Mucosa of descending colon (tissue), 3 donors: ENCODE results near the gene ASB2. TPM values are rescaled to one million over a fixed set of nuclear protein-coding genes. Genes with fewer than 3 reads are reported as not detected.

ENCODE experiments used
- ATAC-seq: fragments of 200-7000 bp; cut with Tn5 transposase; one replicate; pipeline ENCODE4 v1.9.1; 2020; ENCODE audit warnings: mild to moderate bottlenecking, moderate library complexity
- DNase-seq, 3 donors: peaks; one replicate each; pipeline ENCODE4 v3.0.0-alpha.2; 2020
- H3K36me3 ChIP-seq: fragments of 200-600 bp; one replicate; pipeline ENCODE4 v1.8.0; 2021; ENCODE audit warnings: low read depth, mild to moderate bottlenecking
- H3K4me1 ChIP-seq: fragments of 200-600 bp; one replicate; pipeline ENCODE4 v1.8.0; 2021; ENCODE audit warnings: low read depth, mild to moderate bottlenecking
- H3K4me3 ChIP-seq: fragments of 200-600 bp; one replicate; pipeline ENCODE4 v1.8.0; 2021; ENCODE audit warnings: mild to moderate bottlenecking
- H3K9me3 ChIP-seq: fragments of 200-600 bp; one replicate; pipeline ENCODE4 v1.8.0; 2021; ENCODE audit warnings: mild to moderate bottlenecking
- intact Hi-C, 2 donors: fragments of 100-400 bp; cut with DNase I in 1 of 2; cut with micrococcal nuclease in 1 of 2; formaldehyde crosslinking; loops; one replicate each; pipeline versions ENCODE4 v1.11.0 to v1.11.1; 2022; cut with DNase I, micrococcal nuclease
- total RNA-seq, 3 donors: library from RNA; stranded (reverse); fragmentation: NEBNext Ultra II Directional in 2 of 3; extraction: Animal tissue kit (Norgen Biotek cat#: 25700) in 2 of 3; gene quantifications; one replicate each; pipeline versions ENCODE4 v1.2.1 to v1.2.4, GENCODE V29; 2021 to 2023
- TF ChIP-seq, protein P1 (sequence below): fragments of 200-600 bp; IDR thresholded peaks from one replicate; pipeline ENCODE4 v1.8.0; 2022; ENCODE audit warnings: antibody characterized with exemption, mild to moderate bottlenecking
- donor health status: DM: no; HTN: no; CAD: no; lungs with moderate emphysema.
- donor health status: DM: no; HTN: no; CAD: no.
- donor health status: DM: no; HTN: yes; CAD: no.

ASB2 gene
- total RNA-seq, 3 donors from 2014 or later, result 5.2 to 89.1 (median 8.8) TPM

- no peak for ATAC-seq
- H3K9me3 ChIP-seq, result no peaks in the 10 kb centered on the region
- TF ChIP-seq, protein P1, sequence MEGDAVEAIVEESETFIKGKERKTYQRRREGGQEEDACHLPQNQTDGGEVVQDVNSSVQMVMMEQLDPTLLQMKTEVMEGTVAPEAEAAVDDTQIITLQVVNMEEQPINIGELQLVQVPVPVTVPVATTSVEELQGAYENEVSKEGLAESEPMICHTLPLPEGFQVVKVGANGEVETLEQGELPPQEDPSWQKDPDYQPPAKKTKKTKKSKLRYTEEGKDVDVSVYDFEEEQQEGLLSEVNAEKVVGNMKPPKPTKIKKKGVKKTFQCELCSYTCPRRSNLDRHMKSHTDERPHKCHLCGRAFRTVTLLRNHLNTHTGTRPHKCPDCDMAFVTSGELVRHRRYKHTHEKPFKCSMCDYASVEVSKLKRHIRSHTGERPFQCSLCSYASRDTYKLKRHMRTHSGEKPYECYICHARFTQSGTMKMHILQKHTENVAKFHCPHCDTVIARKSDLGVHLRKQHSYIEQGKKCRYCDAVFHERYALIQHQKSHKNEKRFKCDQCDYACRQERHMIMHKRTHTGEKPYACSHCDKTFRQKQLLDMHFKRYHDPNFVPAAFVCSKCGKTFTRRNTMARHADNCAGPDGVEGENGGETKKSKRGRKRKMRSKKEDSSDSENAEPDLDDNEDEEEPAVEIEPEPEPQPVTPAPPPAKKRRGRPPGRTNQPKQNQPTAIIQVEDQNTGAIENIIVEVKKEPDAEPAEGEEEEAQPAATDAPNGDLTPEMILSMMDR, result no peak
- intact Hi-C loops, result no loop called here
- no peak for DNase-seq
- no peaks in the 10 kb centered on the region for H3K4me1 ChIP-seq
- no peaks in the 10 kb centered on the region for H3K36me3 ChIP-seq
- H3K4me3 ChIP-seq, result no peak overlapping the region
Observed at GRCh38 chr14:93969082-93969828, 7.1 kb downstream of the ASB2 start.

- no peaks in the 10 kb centered on the region for H3K4me1 ChIP-seq
- ATAC-seq, result peak; percentile 17
- no peaks in the 10 kb centered on the region for H3K36me3 ChIP-seq
- TF ChIP-seq, protein P1, result no peak
- intact Hi-C loops, result no loop called here
- no peak for DNase-seq
- H3K9me3 ChIP-seq, result no peaks in the 10 kb centered on the region
- H3K4me3 ChIP-seq, result no peak overlapping the region
Observed at GRCh38 chr14:93967637-93968250, 8.6 kb downstream of the ASB2 start.

DNA sequence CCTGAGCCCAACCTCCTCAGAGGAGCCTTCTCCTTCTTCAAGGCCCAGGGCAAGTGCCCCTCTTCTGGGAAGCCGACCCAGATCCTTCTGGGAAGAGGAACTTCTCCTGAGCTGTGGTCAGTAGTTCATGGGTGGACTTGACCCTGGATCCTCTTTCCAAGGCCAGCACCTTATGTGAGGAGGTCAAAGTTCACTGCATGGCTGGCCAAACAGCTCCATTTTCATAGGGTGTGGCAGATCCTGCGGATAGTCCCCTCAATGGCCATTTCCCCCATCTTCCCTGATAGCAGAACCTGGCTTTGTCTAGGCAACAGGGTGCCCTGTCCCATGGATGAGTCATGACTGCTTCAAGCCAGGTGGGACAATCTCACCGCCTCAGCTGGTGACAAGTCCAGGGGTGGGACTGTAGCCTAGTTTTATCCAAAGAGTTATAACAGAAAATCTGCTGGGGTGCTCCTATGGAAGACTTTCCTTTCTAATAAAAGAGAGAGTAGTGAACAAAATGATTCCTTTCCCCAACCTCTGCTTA, 10.4 kb downstream of the ASB2 start:
- Histone ChIP-seq H3K9me3 (no peaks in the 10 kb centered on the region), H3K36me3 (no peaks in the 10 kb centered on the region), H3K4me3 (no peak overlapping the region), H3K4me1 (no peaks in the 10 kb centered on the region)
- TF ChIP-seq, protein P1, result no peak
- intact Hi-C loops, result no loop called here
- DNase-seq, result no peak
- ATAC-seq, result no peak

GRCh38 chr14:93965287-93965821, 11.0 kb downstream of the ASB2 start:
- no peak for DNase-seq
- H3K4me1 ChIP-seq, result no peaks in the 10 kb centered on the region
- H3K9me3 ChIP-seq, result no peaks in the 10 kb centered on the region
- no peak for ATAC-seq
- H3K36me3 ChIP-seq, result no peaks in the 10 kb centered on the region
- no peak overlapping the region for H3K4me3 ChIP-seq
- TF ChIP-seq, protein P1, result no peak
- intact Hi-C loops, result no loop called here

- Histone ChIP-seq H3K9me3 (no peaks in the 10 kb centered on the region), H3K36me3 (no peaks in the 10 kb centered on the region), H3K4me1 (no peaks in the 10 kb centered on the region), H3K4me3 (no peak overlapping the region)
- DNase-seq (no peak), ATAC-seq (no peak)
- intact Hi-C loops, result no loop called here
- TF ChIP-seq, protein P1, result no peak
Observed at GRCh38 chr14:93964820-93965286, 11.5 kb downstream of the ASB2 start.
